ENCODE results near the gene PTK6. TPM values are rescaled to one million over a fixed set of nuclear protein-coding genes. Genes with fewer than 3 reads are reported as not detected.

The PTK6 gene
- total and polyA plus RNA-seq, 2 of the 13 experiments (the other 11 are each of a cell fraction or from before 2014, with no cell fraction given), result 0.08 TPM; not detected in 1

DNA sequence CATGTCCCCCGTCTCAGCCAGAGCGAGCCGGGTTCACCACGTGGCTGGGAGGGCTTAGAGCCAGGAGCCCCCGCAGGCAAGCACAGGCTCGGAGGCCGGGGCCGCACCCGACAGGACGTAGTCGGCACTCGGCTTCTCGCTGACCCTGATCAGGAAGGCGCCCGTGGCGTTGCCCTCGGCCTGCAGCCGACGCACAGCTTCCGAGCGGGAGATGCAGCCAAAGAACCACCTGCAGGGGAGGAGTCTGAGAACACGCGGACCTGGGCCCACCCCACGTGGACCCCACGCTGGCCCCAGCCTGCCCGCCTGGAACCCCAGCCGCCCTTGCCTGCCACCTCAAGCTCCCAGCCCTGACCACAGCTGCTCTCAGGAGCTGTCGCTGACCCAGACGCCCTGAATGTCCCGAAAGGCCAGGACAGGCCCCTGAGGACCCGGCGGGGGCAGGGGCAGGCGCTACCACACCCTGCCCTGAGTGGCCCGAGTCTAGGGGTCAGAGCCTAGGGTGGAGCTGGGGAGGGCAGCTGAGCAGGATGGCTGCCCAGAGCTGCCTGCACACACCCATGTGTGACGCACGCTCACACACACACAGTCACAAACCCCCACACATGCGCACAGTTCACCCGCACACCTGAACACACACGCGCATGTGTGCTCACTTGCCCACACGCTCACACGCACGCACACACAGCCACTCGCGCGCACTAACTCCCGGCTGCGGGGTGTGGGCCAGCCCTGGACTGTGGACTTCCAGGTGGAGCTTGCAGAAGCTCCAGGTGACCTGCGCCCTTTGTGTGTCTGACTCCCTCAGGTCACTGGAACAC lies 2.1 kb downstream of the PTK6 start (continued):
- no peak for TF ChIP-seq ZBTB42 (CRISPR knock-in tag; IDR thresholded peaks at IDR 0.05)
- peak; percentile 67; the same call in 1 of the 2 replicates for TF ChIP-seq ZNF225 (CRISPR knock-in tag; IDR thresholded peaks at IDR 0.05)
- TF ChIP-seq, protein P1, sequence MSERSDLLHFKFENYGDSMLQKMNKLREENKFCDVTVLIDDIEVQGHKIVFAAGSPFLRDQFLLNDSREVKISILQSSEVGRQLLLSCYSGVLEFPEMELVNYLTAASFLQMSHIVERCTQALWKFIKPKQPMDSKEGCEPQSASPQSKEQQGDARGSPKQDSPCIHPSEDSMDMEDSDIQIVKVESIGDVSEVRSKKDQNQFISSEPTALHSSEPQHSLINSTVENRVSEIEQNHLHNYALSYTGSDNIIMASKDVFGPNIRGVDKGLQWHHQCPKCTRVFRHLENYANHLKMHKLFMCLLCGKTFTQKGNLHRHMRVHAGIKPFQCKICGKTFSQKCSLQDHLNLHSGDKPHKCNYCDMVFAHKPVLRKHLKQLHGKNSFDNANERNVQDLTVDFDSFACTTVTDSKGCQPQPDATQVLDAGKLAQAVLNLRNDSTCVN (CRISPR knock-in tag; IDR thresholded peaks at IDR 0.05; ENCODE audit: borderline replicate concordance), result no peak
- no peak for TF ChIP-seq ZNF891 (CRISPR knock-in tag; IDR thresholded peaks at IDR 0.05)
- TF ChIP-seq, protein P2, sequence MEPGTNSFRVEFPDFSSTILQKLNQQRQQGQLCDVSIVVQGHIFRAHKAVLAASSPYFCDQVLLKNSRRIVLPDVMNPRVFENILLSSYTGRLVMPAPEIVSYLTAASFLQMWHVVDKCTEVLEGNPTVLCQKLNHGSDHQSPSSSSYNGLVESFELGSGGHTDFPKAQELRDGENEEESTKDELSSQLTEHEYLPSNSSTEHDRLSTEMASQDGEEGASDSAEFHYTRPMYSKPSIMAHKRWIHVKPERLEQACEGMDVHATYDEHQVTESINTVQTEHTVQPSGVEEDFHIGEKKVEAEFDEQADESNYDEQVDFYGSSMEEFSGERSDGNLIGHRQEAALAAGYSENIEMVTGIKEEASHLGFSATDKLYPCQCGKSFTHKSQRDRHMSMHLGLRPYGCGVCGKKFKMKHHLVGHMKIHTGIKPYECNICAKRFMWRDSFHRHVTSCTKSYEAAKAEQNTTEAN (CRISPR knock-in tag; conservative IDR thresholded peaks at IDR 0.05), result peak; percentile 75
- TF ChIP-seq HNRNPK (IDR thresholded peaks at IDR 0.05; ENCODE audit: low read depth, low read length, poor library complexity, severe bottlenecking), result no peak
- TF ChIP-seq ZNF879 (CRISPR knock-in tag; IDR thresholded peaks at IDR 0.05), result no peak
- TF ChIP-seq, protein P3, sequence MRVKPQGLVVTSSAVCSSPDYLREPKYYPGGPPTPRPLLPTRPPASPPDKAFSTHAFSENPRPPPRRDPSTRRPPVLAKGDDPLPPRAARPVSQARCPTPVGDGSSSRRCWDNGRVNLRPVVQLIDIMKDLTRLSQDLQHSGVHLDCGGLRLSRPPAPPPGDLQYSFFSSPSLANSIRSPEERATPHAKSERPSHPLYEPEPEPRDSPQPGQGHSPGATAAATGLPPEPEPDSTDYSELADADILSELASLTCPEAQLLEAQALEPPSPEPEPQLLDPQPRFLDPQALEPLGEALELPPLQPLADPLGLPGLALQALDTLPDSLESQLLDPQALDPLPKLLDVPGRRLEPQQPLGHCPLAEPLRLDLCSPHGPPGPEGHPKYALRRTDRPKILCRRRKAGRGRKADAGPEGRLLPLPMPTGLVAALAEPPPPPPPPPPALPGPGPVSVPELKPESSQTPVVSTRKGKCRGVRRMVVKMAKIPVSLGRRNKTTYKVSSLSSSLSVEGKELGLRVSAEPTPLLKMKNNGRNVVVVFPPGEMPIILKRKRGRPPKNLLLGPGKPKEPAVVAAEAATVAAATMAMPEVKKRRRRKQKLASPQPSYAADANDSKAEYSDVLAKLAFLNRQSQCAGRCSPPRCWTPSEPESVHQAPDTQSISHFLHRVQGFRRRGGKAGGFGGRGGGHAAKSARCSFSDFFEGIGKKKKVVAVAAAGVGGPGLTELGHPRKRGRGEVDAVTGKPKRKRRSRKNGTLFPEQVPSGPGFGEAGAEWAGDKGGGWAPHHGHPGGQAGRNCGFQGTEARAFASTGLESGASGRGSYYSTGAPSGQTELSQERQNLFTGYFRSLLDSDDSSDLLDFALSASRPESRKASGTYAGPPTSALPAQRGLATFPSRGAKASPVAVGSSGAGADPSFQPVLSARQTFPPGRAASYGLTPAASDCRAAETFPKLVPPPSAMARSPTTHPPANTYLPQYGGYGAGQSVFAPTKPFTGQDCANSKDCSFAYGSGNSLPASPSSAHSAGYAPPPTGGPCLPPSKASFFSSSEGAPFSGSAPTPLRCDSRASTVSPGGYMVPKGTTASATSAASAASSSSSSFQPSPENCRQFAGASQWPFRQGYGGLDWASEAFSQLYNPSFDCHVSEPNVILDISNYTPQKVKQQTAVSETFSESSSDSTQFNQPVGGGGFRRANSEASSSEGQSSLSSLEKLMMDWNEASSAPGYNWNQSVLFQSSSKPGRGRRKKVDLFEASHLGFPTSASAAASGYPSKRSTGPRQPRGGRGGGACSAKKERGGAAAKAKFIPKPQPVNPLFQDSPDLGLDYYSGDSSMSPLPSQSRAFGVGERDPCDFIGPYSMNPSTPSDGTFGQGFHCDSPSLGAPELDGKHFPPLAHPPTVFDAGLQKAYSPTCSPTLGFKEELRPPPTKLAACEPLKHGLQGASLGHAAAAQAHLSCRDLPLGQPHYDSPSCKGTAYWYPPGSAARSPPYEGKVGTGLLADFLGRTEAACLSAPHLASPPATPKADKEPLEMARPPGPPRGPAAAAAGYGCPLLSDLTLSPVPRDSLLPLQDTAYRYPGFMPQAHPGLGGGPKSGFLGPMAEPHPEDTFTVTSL (CRISPR knock-in tag; IDR thresholded peaks at IDR 0.05; ENCODE audit: borderline replicate concordance), result no peak
- TF ChIP-seq ZNF343 (CRISPR knock-in tag; IDR thresholded peaks at IDR 0.05), result no peak
- no peak for TF ChIP-seq PTBP1 (IDR thresholded peaks at IDR 0.05; ENCODE audit: low read depth, low read length, poor library complexity, severe bottlenecking)
- TF ChIP-seq MATR3 (CRISPR knock-in tag; IDR thresholded peaks at IDR 0.05), result no peak
- peak; percentile 96 for TF ChIP-seq ZNF264 (CRISPR knock-in tag; IDR thresholded peaks at IDR 0.05)
- no peak for TF ChIP-seq ZC3H13 (CRISPR knock-in tag; IDR thresholded peaks at IDR 0.05)
- TF ChIP-seq, protein P4, sequence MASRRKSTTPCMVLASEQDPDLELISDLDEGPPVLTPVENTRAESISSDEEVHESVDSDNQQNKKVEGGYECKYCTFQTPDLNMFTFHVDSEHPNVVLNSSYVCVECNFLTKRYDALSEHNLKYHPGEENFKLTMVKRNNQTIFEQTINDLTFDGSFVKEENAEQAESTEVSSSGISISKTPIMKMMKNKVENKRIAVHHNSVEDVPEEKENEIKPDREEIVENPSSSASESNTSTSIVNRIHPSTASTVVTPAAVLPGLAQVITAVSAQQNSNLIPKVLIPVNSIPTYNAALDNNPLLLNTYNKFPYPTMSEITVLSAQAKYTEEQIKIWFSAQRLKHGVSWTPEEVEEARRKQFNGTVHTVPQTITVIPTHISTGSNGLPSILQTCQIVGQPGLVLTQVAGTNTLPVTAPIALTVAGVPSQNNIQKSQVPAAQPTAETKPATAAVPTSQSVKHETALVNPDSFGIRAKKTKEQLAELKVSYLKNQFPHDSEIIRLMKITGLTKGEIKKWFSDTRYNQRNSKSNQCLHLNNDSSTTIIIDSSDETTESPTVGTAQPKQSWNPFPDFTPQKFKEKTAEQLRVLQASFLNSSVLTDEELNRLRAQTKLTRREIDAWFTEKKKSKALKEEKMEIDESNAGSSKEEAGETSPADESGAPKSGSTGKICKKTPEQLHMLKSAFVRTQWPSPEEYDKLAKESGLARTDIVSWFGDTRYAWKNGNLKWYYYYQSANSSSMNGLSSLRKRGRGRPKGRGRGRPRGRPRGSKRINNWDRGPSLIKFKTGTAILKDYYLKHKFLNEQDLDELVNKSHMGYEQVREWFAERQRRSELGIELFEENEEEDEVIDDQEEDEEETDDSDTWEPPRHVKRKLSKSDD (CRISPR knock-in tag; IDR thresholded peaks at IDR 0.05; ENCODE audit: low read depth), result no peak
- no peak for TF ChIP-seq ZBTB7B (CRISPR knock-in tag; IDR thresholded peaks at IDR 0.05)
- TF ChIP-seq, protein P5, sequence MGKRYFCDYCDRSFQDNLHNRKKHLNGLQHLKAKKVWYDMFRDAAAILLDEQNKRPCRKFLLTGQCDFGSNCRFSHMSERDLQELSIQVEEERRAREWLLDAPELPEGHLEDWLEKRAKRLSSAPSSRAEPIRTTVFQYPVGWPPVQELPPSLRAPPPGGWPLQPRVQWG (CRISPR knock-in tag; IDR thresholded peaks at IDR 0.05; ENCODE audit: borderline replicate concordance, low read depth), result no peak
- no peak for TF ChIP-seq NFKBIZ (CRISPR knock-in tag; IDR thresholded peaks at IDR 0.05)
- TF ChIP-seq ZNF263 (CRISPR knock-in tag; IDR thresholded peaks at IDR 0.05), result 0 out of 2 replicates have a peak, but pooled peaks have one; percentile 26

Measured in HepG2 (cell line).